Thyroid gland (tissue), 4 donors: ENCODE results near the gene OR4D6. TPM values are rescaled to one million over a fixed set of nuclear protein-coding genes. Genes with fewer than 3 reads are reported as not detected.

Source experiments
- DNase-seq, 2 donors: peaks; one replicate each; pipeline ENCODE4 v3.0.0-alpha.2; 2019
- H3K27ac ChIP-seq, 3 donors: fragments of 200-600 bp; sonication (generic); 1 replicate in 2 of 3; 2 replicates in 1 of 3; pipeline ENCODE4 v1.5.1; 2016 to 2019; ENCODE audit warnings: mild to moderate bottlenecking in 1 of 3, moderate library complexity in 1 of 3
- H3K27me3 ChIP-seq: fragments of 200-600 bp; sonication (generic); one replicate; pipeline ENCODE4 v1.5.1; 2019
- H3K36me3 ChIP-seq, 2 donors: fragments of 200-600 bp; sonication (generic); one replicate each; pipeline ENCODE4 v1.5.1; 2016 to 2019
- H3K4me1 ChIP-seq, 2 donors: fragments of 200-600 bp; sonication (generic); one replicate each; pipeline ENCODE4 v1.5.1; 2017 to 2019
- H3K4me3 ChIP-seq, 3 donors: fragments of 200-600 bp; sonication (generic); replicated peaks in 1 of 3; 1 replicate in 2 of 3; 2 replicates in 1 of 3; pipeline ENCODE4 v1.5.1; 2016; ENCODE audit warnings: mild to moderate bottlenecking in 1 of 3
- H3K9me3 ChIP-seq: fragments of 200-600 bp; sonication (generic); one replicate; pipeline ENCODE4 v1.5.1; 2017
- CTCF ChIP-seq, 6 experiments: fragments of 200-600 bp in 3 of 6; fragments of 450-650 bp in 3 of 6; sonication (generic) in 3 of 6; IDR thresholded peaks; one replicate each; pipeline ENCODE4 v1.5.1; 2016 to 2019; ENCODE audit warnings: antibody characterized with exemption in 6 of 6, mild to moderate bottlenecking in 2 of 6, inconsistent platforms in 1 of 6, moderate library complexity in 1 of 6
- POLR2A ChIP-seq, 2 donors: fragments of 450-650 bp; IDR thresholded peaks; one replicate each; pipeline ENCODE4 v1.6.1; 2017; ENCODE audit warnings: antibody characterized with exemption in 2 of 2, mild to moderate bottlenecking in 2 of 2, moderate library complexity in 1 of 2
- WGBS, 2 donors: methylation state at CpG; one replicate each; pipeline ENCODE4 v1.1.5; 2017; 5-methylcytosine and 5-hydroxymethylcytosine counted together
- intact Hi-C: fragments of 100-400 bp; cut with DNase I; formaldehyde crosslinking; loops from one replicate; pipeline ENCODE4 v1.15.1; 2023
- total RNA-seq, 4 donors: library from RNA; depleted of rRNA; stranded (reverse); fragments of >200 nt; gene quantifications; one replicate each; pipeline ENCODE4 v1.2.3, GENCODE V29; 2016

The OR4D6 gene
- total RNA-seq, 4 donors from 2014 or later: not detected

GRCh38 chr11:59459916-59460315, 3.2 kb downstream of the OR4D6 start:
- 63 to 86% methylated on average over 3 of the region's 3 CpGs for WGBS, 2 donors
- no peak overlapping the region for H3K4me3 ChIP-seq
- intact Hi-C loops: no loop called here
- H3K9me3 ChIP-seq: no peaks in the 10 kb centered on the region
- no peak overlapping the region for H3K27ac ChIP-seq
- TF ChIP-seq POLR2A (IDR thresholded peaks at IDR 0.05): no peak
- no peak for TF ChIP-seq CTCF (IDR thresholded peaks at IDR 0.05)
- DNase-seq: no peak
- H3K4me1 ChIP-seq: no peaks in the 10 kb centered on the region
- H3K27me3 ChIP-seq: no peaks in the 10 kb centered on the region
- H3K36me3 ChIP-seq: no peaks in the 10 kb centered on the region

- WGBS, 2 donors: 42% methylated on average over 5 of the region's 5 CpGs
- no peak overlapping the region for H3K27ac ChIP-seq
- H3K4me1 ChIP-seq: no peaks in the 10 kb centered on the region
- no peak overlapping the region for H3K4me3 ChIP-seq
- H3K9me3 ChIP-seq: no peaks in the 10 kb centered on the region
- intact Hi-C loops: no loop called here
- H3K27me3 ChIP-seq: no peaks in the 10 kb centered on the region
- TF ChIP-seq CTCF (IDR thresholded peaks at IDR 0.05) (no peak), POLR2A (IDR thresholded peaks at IDR 0.05) (no peak)
- DNase-seq: peak in 1 of 2 donors; percentile 11
- no peaks in the 10 kb centered on the region for H3K36me3 ChIP-seq
Observed at GRCh38 chr11:59463190-59463641, 6.5 kb downstream of the OR4D6 start.

- TF ChIP-seq CTCF (IDR thresholded peaks at IDR 0.05) (no peak), POLR2A (IDR thresholded peaks at IDR 0.05) (no peak)
- H3K36me3 ChIP-seq: no peaks in the 10 kb centered on the region
Observed at GRCh38 chr11:59473015-59473414, 16.3 kb downstream of the OR4D6 start, which contains the start of gene OR4D10. Gene OR4D10, plus strand, starts transcription at chr11:59473315. Its CDS starts 4,115 bp downstream, at chr11:59477430.

GRCh38 chr11:59475176-59475575, 18.4 kb downstream of the OR4D6 start:
- Histone ChIP-seq H3K27ac (no peak overlapping the region), H3K9me3 (no peaks in the 10 kb centered on the region), H3K36me3 (no peaks in the 10 kb centered on the region), H3K4me1 (no peaks in the 10 kb centered on the region), H3K4me3 (no peak overlapping the region), H3K27me3 (no peaks in the 10 kb centered on the region)
- WGBS, 2 donors: 63 to 70% methylated on average over 9 of the region's 9 CpGs
- intact Hi-C loops: no loop called here
- DNase-seq: no peak
- TF ChIP-seq POLR2A (IDR thresholded peaks at IDR 0.05) (peak in 1 of 2 donors; percentile 21), CTCF (IDR thresholded peaks at IDR 0.05) (no peak)

More at GRCh38 chr11:59473015-59473414, 16.3 kb downstream of the OR4D6 start, which contains the start of gene OR4D10:
- DNase-seq: no peak
- intact Hi-C loops: no loop called here
- Histone ChIP-seq H3K27me3 (no peaks in the 10 kb centered on the region), H3K4me1 (no peaks in the 10 kb centered on the region), H3K4me3 (no peak within 1 kb of the TSS), H3K9me3 (no peaks in the 10 kb centered on the region), H3K27ac (no peak within 1 kb of the TSS)

GRCh38 chr11:59479906-59480305, 23.1 kb downstream of the OR4D6 start:
- no peak overlapping the region for H3K27ac ChIP-seq
- no peaks in the 10 kb centered on the region for H3K4me1 ChIP-seq
- no peaks in the 10 kb centered on the region for H3K9me3 ChIP-seq
- no peak for DNase-seq
- no peaks in the 10 kb centered on the region for H3K27me3 ChIP-seq
- TF ChIP-seq POLR2A (IDR thresholded peaks at IDR 0.05) (no peak), CTCF (IDR thresholded peaks at IDR 0.05) (no peak)
- H3K4me3 ChIP-seq: no peak overlapping the region
- H3K36me3 ChIP-seq: no peaks in the 10 kb centered on the region
- intact Hi-C loops: no loop called here
